Activated CD8-positive, alpha-beta T cell treated with anti-CD3 and anti-CD28 coated beads for 36 hours (primary cell): Measurements from ENCODE around the gene PLXNA3. TPM values are rescaled to one million over a fixed set of nuclear protein-coding genes. Genes with fewer than 3 reads are reported as not detected.

ENCODE experiments used
- ATAC-seq: fragments of 200-7000 bp; cut with Tn5 transposase; one replicate; pipeline ENCODE4 v1.10.0; 2021; ENCODE audit warnings: mild to moderate bottlenecking, moderate library complexity
- CTCF ChIA-PET: fragments of 350-600 bp; sonication (Branson Sonifier 250); formaldehyde crosslinking; loops from one replicate; lab custom pipeline; 2021; ENCODE audit warnings: antibody characterized with exemption; lab: Charles Lee
- POLR2A ChIA-PET: fragments of 350-600 bp; sonication (Branson Sonifier 250); formaldehyde crosslinking; loops from one replicate; lab custom pipeline; 2021; ENCODE audit warnings: antibody characterized with exemption; lab: Charles Lee
- DNase-seq: peaks from one replicate; pipeline ENCODE4 v3.0.0-alpha.2; 2020
- H3K27ac Mint-ChIP-seq: one replicate; pipeline ENCODE4 v1.8.0; 2021; ENCODE audit warnings: mild to moderate bottlenecking, mixed read lengths
- H3K27me3 Mint-ChIP-seq: one replicate; pipeline ENCODE4 v1.8.0; 2021; ENCODE audit warnings: mixed read lengths
- H3K36me3 Mint-ChIP-seq: one replicate; pipeline ENCODE4 v1.8.0; 2021; ENCODE audit warnings: low read depth, mixed read lengths
- H3K4me1 Mint-ChIP-seq: one replicate; pipeline ENCODE4 v1.8.0; 2021; ENCODE audit warnings: low read depth, mixed read lengths
- H3K4me3 Mint-ChIP-seq: one replicate; pipeline ENCODE4 v1.8.0; 2021; ENCODE audit warnings: mild to moderate bottlenecking, moderate library complexity, mixed read lengths
- H3K9me3 Mint-ChIP-seq: one replicate; pipeline ENCODE4 v1.8.0; 2021; ENCODE audit warnings: mixed read lengths
- intact Hi-C: fragments of 100-400 bp; cut with micrococcal nuclease; formaldehyde crosslinking; loops from one replicate; pipeline ENCODE4 v1.10.0; 2022
- total RNA-seq, 2 experiments: library from RNA; stranded (reverse); gene quantifications; one replicate each; pipeline ENCODE4 v1.2.3, GENCODE V29; 2021
- TF ChIP-seq, protein P1 (sequence below): fragments of 200-600 bp; IDR thresholded peaks from one replicate; pipeline ENCODE4 v1.8.0; 2022; ENCODE audit warnings: antibody characterized with exemption, mild to moderate bottlenecking

PLXNA3 gene
- 10 to 100 TPM; 36.5 to 40.5 TPM for total RNA-seq

DNA sequence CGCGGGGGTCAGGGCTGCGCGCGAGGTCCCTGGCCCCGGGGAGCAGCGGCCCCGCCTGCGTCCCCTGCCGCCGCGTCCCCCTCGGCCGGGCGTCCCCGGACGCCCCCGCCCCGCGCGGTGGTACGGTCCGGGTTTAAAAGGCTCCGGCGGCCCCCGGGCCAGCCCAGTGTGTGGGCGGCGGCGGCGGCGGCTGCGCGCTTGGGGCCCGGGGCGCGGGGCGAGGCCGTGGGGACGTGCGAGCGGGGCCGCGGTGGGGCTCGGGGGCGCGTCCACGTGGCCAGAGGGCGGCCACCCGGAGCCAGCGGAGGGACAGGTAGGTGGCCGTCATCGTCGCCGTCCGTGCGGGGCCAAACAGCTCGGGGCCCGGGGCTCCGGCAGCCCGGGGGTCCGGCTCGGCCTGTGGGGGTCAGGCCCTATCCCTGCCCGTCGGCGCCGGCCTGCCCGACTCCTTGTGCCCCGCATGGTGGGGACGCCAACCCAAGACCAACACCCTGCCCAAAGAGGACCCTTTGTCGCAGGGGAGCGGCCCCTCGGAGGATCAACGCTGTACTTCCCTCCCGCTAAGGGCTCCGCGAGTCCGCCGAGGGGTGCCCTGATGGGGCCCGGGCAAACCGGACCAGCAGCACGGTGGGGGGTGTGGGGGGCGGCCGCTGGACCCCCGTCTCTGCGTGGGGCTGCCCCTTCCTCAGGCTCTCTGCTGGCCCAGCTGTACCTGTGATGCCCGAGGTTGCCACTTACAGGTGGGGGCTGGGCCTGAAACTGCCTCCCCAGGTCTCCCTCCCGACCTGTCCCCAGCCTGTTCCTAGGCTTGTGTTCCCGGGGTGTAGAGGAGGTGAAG, at the start of gene PLXNA3:
Gene PLXNA3, plus strand, starts transcription at position 166 of the 838 bp plus-strand sequence. CDS start 1,903 bp downstream, outside the sequence.
- Mint-ChIP-seq H3K4me3 (peak within 1 kb of the TSS; percentile 87), H3K9me3 (no peaks in the 10 kb centered on the region), H3K27me3 (no peaks in the 10 kb centered on the region), H3K27ac (peak within 1 kb of the TSS; percentile 86), H3K4me1 (peaks cover 6% of the 10 kb centered on the region), H3K36me3 (peaks cover 4% of the 10 kb centered on the region)
- intact Hi-C loops = no loop called here
- peak; percentile 59 for DNase-seq
- POLR2A ChIA-PET = interaction anchor here (0.8 to 2.6 kb wide), 4 partner anchors 46 to 488 kb away, joined by 3 to 8 read pairs (median 3); partner anchors contain the start of gene RPL10
- CTCF ChIA-PET = no interaction called here
- TF ChIP-seq, protein P1, sequence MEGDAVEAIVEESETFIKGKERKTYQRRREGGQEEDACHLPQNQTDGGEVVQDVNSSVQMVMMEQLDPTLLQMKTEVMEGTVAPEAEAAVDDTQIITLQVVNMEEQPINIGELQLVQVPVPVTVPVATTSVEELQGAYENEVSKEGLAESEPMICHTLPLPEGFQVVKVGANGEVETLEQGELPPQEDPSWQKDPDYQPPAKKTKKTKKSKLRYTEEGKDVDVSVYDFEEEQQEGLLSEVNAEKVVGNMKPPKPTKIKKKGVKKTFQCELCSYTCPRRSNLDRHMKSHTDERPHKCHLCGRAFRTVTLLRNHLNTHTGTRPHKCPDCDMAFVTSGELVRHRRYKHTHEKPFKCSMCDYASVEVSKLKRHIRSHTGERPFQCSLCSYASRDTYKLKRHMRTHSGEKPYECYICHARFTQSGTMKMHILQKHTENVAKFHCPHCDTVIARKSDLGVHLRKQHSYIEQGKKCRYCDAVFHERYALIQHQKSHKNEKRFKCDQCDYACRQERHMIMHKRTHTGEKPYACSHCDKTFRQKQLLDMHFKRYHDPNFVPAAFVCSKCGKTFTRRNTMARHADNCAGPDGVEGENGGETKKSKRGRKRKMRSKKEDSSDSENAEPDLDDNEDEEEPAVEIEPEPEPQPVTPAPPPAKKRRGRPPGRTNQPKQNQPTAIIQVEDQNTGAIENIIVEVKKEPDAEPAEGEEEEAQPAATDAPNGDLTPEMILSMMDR = no peak
- peak; percentile 79 for ATAC-seq

DNA sequence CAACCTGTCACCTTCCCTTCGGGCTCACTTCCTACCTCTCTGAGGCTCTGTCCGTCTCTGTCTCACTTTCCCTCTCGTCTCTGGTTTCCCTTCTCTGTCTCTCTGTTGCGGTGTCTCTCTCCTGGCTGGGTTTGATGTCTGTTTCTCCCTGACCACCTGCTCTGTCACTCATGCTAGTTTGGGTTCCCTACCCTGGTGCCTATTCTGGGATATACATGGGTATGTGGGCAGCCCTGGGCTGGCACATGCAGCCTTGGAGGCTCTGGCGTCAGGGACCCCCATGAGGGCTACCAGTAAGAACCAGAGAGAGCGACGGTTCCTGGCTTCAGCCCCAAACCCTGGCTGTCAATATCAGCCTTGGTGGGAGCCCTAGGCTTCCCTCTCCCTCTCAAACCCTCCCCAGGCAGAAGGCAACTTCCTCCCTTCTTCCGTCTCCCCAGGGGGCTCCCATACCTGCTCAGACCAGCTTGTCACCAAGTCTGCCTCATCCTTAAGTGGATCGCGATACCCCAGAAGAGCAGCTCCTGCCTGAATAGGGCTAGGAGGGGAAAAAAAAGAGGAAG, 49.3 kb upstream of the PLXNA3 start:
- Mint-ChIP-seq H3K27ac (peak overlapping the region; percentile 40), H3K9me3 (no peaks in the 10 kb centered on the region), H3K36me3 (peaks cover 6% of the 10 kb centered on the region), H3K4me3 (no peak overlapping the region), H3K4me1 (peaks cover 10% of the 10 kb centered on the region), H3K27me3 (no peaks in the 10 kb centered on the region)
- ATAC-seq = no peak
- ChIA-PET POLR2A (interaction anchor here (1.2 to 7.6 kb wide), 2 partner anchors 9 to 134 kb away, joined by 4 to 97 read pairs; partner anchors contain the start of gene RPL10), CTCF (no interaction called here)
- TF ChIP-seq, protein P1 = no peak
- intact Hi-C loops = no loop called here
- no peak for DNase-seq

DNA sequence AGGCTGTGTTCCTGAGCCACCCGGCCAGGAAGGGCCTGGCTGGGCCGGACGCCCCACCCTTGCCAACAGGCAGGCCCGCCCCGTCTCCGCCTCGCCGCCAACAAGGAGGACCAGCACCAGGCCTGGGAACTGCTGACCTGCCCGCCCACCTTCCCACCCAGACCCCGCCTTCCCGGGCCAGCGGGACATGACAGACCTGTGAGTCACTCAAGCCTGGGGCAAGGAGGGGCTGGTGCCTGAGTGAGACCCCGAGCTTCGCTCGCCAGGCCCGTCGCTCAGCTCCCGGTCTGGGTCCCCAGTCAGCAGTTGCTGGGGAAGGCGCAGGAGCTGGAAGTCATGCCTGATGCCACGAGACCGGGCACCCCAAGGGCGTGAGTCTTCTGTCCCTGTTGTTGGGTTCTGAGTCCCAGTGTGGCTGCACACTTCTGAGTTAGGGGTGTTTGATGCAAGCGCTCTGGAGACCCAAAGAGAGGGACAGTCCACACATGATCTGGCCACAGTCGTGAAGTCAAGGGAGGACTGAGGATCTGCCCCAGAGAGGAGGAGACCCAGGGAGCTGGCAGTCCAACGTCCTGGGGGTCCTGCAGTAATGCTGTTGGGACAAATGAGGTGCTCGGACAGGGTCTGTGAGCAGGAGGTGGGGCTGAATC, 48.7 kb upstream of the PLXNA3 start, which contains the start of gene DNASE1L1:
Gene DNASE1L1, minus strand, starts transcription at position 33 of the 650 bp plus-strand sequence. CDS start 3,686 bp downstream, outside the sequence.
- ChIA-PET POLR2A (interaction anchor here (1.2 to 7.6 kb wide), 2 partner anchors 10 to 133 kb away, joined by 4 to 97 read pairs; partner anchors contain the start of gene RPL10), CTCF (no interaction called here)
- intact Hi-C loops = no loop called here
- DNase-seq (no peak), ATAC-seq (no peak)
- TF ChIP-seq, protein P1 = no peak
- no peaks in the 10 kb centered on the region for H3K9me3 Mint-ChIP-seq
- peak within 1 kb of the TSS; percentile 32 for H3K4me3 Mint-ChIP-seq
- peaks cover 6% of the 10 kb centered on the region for H3K36me3 Mint-ChIP-seq
- peaks cover 10% of the 10 kb centered on the region for H3K4me1 Mint-ChIP-seq
- H3K27me3 Mint-ChIP-seq = no peaks in the 10 kb centered on the region
- H3K27ac Mint-ChIP-seq = peak within 1 kb of the TSS; percentile 55

DNA sequence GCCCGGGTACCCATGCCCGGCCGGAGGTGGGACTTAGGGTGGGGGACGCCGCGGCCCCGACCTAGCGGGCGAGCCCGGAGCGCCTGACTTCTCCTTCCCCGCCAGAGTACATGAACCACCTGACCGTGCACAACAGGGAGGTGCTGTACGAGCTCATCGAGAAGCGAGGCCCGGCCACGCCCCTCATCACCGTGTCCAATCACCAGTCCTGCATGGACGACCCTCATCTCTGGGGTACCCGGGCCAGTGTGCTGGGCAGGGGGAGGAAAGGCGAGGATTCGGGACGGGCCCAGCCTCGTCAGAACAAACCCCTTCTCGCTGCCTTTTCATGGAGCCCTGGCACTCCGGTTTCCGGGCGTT, 46.1 kb upstream of the PLXNA3 start:
- TF ChIP-seq, protein P1 = no peak

More for the DNA sequence above, 46.1 kb upstream of the PLXNA3 start:
- peaks cover 8% of the 10 kb centered on the region for H3K36me3 Mint-ChIP-seq
- peaks cover 10% of the 10 kb centered on the region for H3K4me1 Mint-ChIP-seq
- ChIA-PET POLR2A (interaction anchor here (0.7 to 7.6 kb wide), 4 partner anchors 9 to 47 kb away, joined by 3 to 97 read pairs (median 6); partner anchors contain the start of gene RPL10), CTCF (no interaction called here)
- ATAC-seq (peak; percentile 81), DNase-seq (peak; percentile 83)
- H3K9me3 Mint-ChIP-seq = no peaks in the 10 kb centered on the region
- H3K27me3 Mint-ChIP-seq = no peaks in the 10 kb centered on the region
- peak overlapping the region; percentile 91 for H3K4me3 Mint-ChIP-seq
- intact Hi-C loops = no loop called here
- peak overlapping the region; percentile 81 for H3K27ac Mint-ChIP-seq
